Tibial nerve (tissue), 4 donors: Measurements from ENCODE around the gene NSUN2. TPM values are rescaled to one million over a fixed set of nuclear protein-coding genes. Genes with fewer than 3 reads are reported as not detected.

ENCODE experiments used
- DNase-seq, 2 donors: peaks; one replicate each; pipeline ENCODE4 v3.0.0-alpha.2; 2019; ENCODE audit warnings: low spot score in 2 of 2
- H3K27ac ChIP-seq, 4 donors: fragments of 200-600 bp; sonication (generic) in 3 of 4; one replicate each; pipeline ENCODE4 v1.5.1; 2017 to 2019; ENCODE audit warnings: mild to moderate bottlenecking in 1 of 4
- H3K27me3 ChIP-seq, 2 donors: fragments of 200-600 bp; sonication (generic) in 1 of 2; one replicate each; pipeline versions ENCODE4 v1.5.1 to v1.6.0; 2017 to 2019
- H3K36me3 ChIP-seq, 3 donors: fragments of 200-600 bp; sonication (generic); one replicate each; pipeline ENCODE4 v1.5.1; 2018 to 2019
- H3K4me1 ChIP-seq, 4 donors: fragments of 200-600 bp; sonication (generic) in 3 of 4; one replicate each; pipeline ENCODE4 v1.5.1; 2017 to 2019
- H3K4me3 ChIP-seq, 4 donors: fragments of 200-600 bp; sonication (generic) in 3 of 4; one replicate each; pipeline ENCODE4 v1.5.1; 2017 to 2019; ENCODE audit warnings: mild to moderate bottlenecking in 1 of 4, moderate library complexity in 1 of 4
- H3K9me3 ChIP-seq, 4 donors: fragments of 200-600 bp; sonication (generic) in 3 of 4; one replicate each; pipeline ENCODE4 v1.5.1; 2017 to 2019
- EP300 ChIP-seq, 2 donors: sonication (generic); formaldehyde crosslinking; IDR thresholded peaks; one replicate each; pipeline ENCODE4 v1.6.1; 2017; ENCODE audit warnings: antibody characterized with exemption in 2 of 2, mild to moderate bottlenecking in 1 of 2
- POLR2A ChIP-seq, 2 donors: fragments of 450-650 bp; IDR thresholded peaks; one replicate each; pipeline ENCODE4 v1.6.1; 2017; ENCODE audit warnings: antibody characterized with exemption in 2 of 2, mild to moderate bottlenecking in 2 of 2, moderate library complexity in 2 of 2
- WGBS, 2 donors: methylation state at CpG; one replicate each; pipeline ENCODE4 v1.1.5; 2018; 5-methylcytosine and 5-hydroxymethylcytosine counted together
- total RNA-seq, 4 donors: library from RNA; depleted of rRNA; stranded (reverse); fragments of >200 nt; gene quantifications; one replicate each; pipeline ENCODE4 v1.1.0, GENCODE V29; 2016
- TF ChIP-seq, protein P1 (sequence below), 5 experiments: fragments of 200-600 bp in 3 of 5; fragments of 450-650 bp in 2 of 5; sonication (generic) in 3 of 5; IDR thresholded peaks; one replicate each; pipeline ENCODE4 v1.5.1; 2016 to 2019; ENCODE audit warnings: antibody characterized with exemption in 5 of 5, mild to moderate bottlenecking in 3 of 5, moderate library complexity in 2 of 5

NSUN2 gene
- total RNA-seq, 4 donors from 2014 or later, result 43.5 to 73.5 (median 58.5) TPM

GRCh38 chr5:6586647-6587042 lies 46.2 kb downstream of the NSUN2 start:
- no peak for DNase-seq
- WGBS, 2 donors, result 85 to 90% methylated on average over 5 of the region's 5 CpGs
- no peak overlapping the region for H3K27ac ChIP-seq
- no peak for TF ChIP-seq POLR2A (IDR thresholded peaks at IDR 0.05)
- TF ChIP-seq, protein P1, sequence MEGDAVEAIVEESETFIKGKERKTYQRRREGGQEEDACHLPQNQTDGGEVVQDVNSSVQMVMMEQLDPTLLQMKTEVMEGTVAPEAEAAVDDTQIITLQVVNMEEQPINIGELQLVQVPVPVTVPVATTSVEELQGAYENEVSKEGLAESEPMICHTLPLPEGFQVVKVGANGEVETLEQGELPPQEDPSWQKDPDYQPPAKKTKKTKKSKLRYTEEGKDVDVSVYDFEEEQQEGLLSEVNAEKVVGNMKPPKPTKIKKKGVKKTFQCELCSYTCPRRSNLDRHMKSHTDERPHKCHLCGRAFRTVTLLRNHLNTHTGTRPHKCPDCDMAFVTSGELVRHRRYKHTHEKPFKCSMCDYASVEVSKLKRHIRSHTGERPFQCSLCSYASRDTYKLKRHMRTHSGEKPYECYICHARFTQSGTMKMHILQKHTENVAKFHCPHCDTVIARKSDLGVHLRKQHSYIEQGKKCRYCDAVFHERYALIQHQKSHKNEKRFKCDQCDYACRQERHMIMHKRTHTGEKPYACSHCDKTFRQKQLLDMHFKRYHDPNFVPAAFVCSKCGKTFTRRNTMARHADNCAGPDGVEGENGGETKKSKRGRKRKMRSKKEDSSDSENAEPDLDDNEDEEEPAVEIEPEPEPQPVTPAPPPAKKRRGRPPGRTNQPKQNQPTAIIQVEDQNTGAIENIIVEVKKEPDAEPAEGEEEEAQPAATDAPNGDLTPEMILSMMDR (IDR thresholded peaks at IDR 0.05), result no peak
- TF ChIP-seq EP300 (IDR thresholded peaks at IDR 0.05), result no peak
- peaks cover 0 to 27% of the 10 kb centered on the region in 2 donors for H3K27me3 ChIP-seq
- no peaks in the 10 kb centered on the region for H3K9me3 ChIP-seq
- peaks cover 0 to 18% (median 0%) of the 10 kb centered on the region in 4 donors for H3K4me1 ChIP-seq
- H3K4me3 ChIP-seq, result no peak overlapping the region
- H3K36me3 ChIP-seq, result no peaks in the 10 kb centered on the region

GRCh38 chr5:6585939-6586646 lies 46.8 kb downstream of the NSUN2 start:
- no peaks in the 10 kb centered on the region for H3K36me3 ChIP-seq
- TF ChIP-seq EP300 (IDR thresholded peaks at IDR 0.05), result no peak
- no peak for TF ChIP-seq POLR2A (IDR thresholded peaks at IDR 0.05)
- TF ChIP-seq, protein P1 (IDR thresholded peaks at IDR 0.05), result no peak
- no peak for DNase-seq
- 84 to 85% methylated on average over 15 of the region's 15 CpGs for WGBS, 2 donors
- peaks cover 0 to 28% of the 10 kb centered on the region in 2 donors for H3K27me3 ChIP-seq
- no peaks in the 10 kb centered on the region for H3K9me3 ChIP-seq
- H3K4me1 ChIP-seq, result peaks cover 0 to 18% (median 0%) of the 10 kb centered on the region in 4 donors
- H3K4me3 ChIP-seq, result no peak overlapping the region
- no peak overlapping the region for H3K27ac ChIP-seq

- Histone ChIP-seq H3K36me3 (no peaks in the 10 kb centered on the region), H3K27me3 (peaks cover 0 to 32% of the 10 kb centered on the region in 2 donors), H3K9me3 (no peaks in the 10 kb centered on the region), H3K4me1 (peaks cover 0 to 18% (median 0%) of the 10 kb centered on the region in 4 donors), H3K27ac (no peak overlapping the region), H3K4me3 (no peak overlapping the region)
- DNase-seq, result no peak
- 62 to 66% methylated on average over 6 of the region's 6 CpGs for WGBS, 2 donors
- TF ChIP-seq EP300 (IDR thresholded peaks at IDR 0.05) (no peak), POLR2A (IDR thresholded peaks at IDR 0.05) (no peak)
- TF ChIP-seq, protein P1 (IDR thresholded peaks at IDR 0.05), result no peak
Measured at GRCh38 chr5:6585168-6585567, 47.7 kb downstream of the NSUN2 start.

DNA sequence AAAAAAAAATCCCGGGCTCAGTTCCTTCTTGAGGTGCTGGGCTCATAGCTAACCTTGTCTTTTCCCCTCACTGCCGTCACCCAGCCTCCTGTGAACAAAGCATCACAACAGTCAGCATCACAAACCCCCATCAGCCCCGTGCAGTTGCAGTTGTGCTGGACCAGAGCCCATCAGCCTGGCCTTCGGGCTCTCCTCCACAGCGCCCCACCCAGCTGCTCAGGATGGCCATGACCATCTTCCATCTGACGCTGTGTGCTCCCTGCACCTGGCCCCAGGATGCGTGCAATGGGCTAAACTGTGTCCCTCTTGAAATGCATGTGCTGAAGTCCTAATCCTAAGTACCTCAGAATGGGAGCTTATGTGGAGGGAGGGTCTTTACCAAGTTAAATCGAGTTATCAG lies 48.1 kb downstream of the NSUN2 start:
- WGBS, 2 donors, result 82 to 87% methylated on average over 7 to 8 of the region's 8 CpGs
- H3K9me3 ChIP-seq, result no peaks in the 10 kb centered on the region
- H3K36me3 ChIP-seq, result no peaks in the 10 kb centered on the region
- peaks cover 0 to 34% of the 10 kb centered on the region in 2 donors for H3K27me3 ChIP-seq
- no peak overlapping the region for H3K27ac ChIP-seq
- no peak for DNase-seq
- peaks cover 0 to 18% (median 0%) of the 10 kb centered on the region in 4 donors for H3K4me1 ChIP-seq
- TF ChIP-seq, protein P1 (IDR thresholded peaks at IDR 0.05), result no peak
- TF ChIP-seq EP300 (IDR thresholded peaks at IDR 0.05), result no peak
- TF ChIP-seq POLR2A (IDR thresholded peaks at IDR 0.05), result no peak
- H3K4me3 ChIP-seq, result no peak overlapping the region

GRCh38 chr5:6584101-6584645 lies 48.7 kb downstream of the NSUN2 start:
- TF ChIP-seq EP300 (IDR thresholded peaks at IDR 0.05) (no peak), POLR2A (IDR thresholded peaks at IDR 0.05) (no peak)
- TF ChIP-seq, protein P1 (IDR thresholded peaks at IDR 0.05), result no peak
- Histone ChIP-seq H3K4me3 (no peak overlapping the region), H3K27me3 (peaks cover 0 to 34% of the 10 kb centered on the region in 2 donors), H3K4me1 (peaks cover 0 to 18% (median 0%) of the 10 kb centered on the region in 4 donors), H3K9me3 (no peaks in the 10 kb centered on the region), H3K27ac (no peak overlapping the region), H3K36me3 (no peaks in the 10 kb centered on the region)
- DNase-seq, result no peak
- WGBS, 2 donors, result 65 to 72% methylated on average over 6 of the region's 6 CpGs
